ENCODE measurements around the gene LARGE2.
"Not testable (repeated sequence)": the region's sequence is repeated elsewhere in the genome, so short reads cannot be mapped to it uniquely, and the experiment has no call there.

Gene LARGE2

DNA sequence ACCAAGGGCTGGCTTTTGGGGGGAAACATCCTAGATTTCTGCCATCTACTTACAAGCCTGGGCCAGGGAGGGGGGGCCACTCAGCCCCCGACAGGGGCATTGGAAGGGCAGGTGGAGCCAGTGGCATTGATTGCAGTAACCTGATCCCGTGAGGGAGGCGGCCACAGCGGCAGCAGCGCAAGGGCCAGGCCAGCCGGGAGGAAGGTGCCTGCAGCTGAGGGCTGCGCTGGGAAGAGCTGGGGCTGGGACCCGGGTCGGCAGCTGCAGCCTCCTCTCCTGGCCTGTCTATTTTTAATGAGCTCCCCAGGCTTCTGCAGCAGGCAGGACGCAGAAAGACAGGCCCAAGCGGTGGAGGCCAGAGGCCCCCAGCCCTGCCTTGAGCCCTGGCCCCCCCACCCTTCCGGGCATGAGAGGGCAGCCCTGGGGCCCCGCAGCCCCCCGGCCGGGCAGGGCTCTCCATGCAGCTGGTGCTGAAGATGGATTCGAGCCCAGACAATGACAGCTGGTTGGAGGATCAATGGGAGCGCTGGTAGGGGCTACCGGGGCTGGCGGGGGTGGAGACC is 26.0 kb upstream of the LARGE2 start:
- no peak for DNase-seq (ENCODE audit: low spot score)

DNA sequence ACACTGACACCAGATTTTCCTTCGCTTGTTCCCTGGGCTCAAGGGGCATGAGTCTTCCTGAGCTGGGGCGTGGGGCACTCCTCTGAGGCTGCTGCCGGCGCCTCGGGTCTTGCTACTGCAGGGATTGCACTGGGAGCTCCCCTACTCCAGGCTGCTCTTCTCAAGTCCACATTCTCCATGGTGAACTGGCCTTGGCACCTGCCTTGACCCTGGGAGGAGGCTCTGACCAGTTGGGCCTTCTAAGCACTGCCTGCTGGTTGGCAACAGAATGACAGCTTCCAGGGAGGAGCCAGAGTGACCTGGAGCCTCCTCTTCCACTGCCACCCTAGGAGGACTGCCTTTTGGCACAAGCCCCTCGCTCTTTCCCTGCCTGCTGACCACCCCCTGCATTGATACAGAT is 24.9 kb upstream of the LARGE2 start:
- DNase-seq (ENCODE audit: low spot score): no peak

DNA sequence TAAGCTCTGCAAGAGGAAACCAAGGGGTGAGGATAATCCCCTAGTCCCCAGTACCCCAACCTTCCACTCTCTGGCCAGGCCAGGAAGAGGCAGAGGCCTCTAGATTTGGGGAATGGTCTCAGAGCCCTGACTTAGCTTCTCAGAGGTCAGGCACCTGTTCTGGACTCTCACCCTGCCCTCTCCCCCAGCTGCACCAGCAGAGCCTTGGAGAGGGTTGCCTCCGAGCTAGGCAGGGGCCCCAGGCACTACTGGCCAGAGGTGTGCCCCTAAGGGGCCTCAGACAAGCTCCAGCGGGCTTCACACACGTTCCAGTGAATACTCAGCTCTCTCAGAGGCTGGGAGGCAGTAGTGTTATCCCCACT is 23.4 kb upstream of the LARGE2 start:
- no peak for DNase-seq (ENCODE audit: low spot score)

DNA sequence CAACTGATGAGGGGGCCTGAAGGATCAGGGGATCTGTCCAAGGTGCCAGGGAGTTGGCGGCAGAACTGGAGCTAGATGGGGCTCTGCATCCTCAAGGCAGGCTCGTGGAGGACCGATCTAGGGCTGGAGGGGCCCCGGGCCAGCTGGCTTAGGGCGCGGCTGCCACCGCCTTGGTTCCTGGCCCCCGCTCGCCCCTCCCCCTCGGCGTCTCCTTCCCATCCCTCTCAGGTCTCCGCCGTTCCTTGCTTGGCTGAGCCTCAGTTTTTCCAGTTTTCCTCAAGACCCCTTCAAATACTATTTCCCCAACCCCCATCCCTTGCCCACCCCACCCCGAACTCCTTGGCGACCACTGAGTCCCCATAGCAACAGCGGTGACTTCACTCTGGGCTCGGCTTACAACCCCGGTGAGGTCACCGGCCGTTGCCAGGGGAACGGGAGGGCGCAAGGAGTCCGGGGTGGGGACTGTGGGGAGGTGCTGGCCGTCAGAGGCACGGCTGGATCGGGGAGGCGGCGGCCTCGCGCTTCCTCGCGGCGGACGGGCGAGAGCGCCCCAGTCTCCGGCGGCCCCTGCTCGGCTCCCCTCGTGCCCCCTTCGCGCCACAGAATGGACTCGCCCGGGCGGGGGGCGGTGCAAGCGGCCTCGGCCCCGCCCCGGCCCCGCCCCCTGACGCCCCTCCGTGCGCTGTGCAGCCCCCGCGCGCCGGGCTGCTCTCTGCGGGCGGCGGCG is 22.8 kb upstream of the LARGE2 start:
- no peak for DNase-seq (ENCODE audit: low spot score)

DNA sequence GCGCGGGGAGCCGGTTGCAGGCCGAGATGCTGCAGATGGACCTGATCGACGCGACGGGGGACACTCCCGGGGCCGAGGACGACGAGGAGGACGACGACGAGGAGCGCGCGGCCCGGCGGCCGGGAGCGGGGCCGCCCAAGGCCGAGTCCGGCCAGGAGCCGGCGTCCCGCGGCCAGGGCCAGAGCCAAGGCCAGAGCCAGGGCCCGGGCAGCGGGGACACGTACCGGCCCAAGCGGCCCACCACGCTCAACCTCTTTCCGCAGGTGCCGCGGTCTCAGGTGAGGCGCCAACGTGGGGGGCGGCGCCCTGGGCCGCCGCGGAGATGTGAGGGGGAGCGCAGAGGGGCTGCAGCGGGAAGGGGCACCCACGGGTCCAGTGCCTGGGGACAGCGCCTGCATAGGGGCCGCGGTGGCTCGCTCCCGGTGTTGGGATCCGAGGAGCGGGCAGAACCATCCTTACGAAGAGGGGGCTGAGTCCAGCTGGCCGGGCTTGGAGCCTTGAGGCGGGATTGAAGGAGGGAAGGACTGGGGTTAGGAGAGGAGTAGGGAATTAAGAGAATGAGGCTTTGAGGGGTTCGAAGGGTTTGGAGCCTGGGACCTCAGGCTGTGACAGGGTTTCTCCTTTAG is 22.2 kb upstream of the LARGE2 start:
- DNase-seq (ENCODE audit: low spot score): not testable (repeated sequence)

DNA sequence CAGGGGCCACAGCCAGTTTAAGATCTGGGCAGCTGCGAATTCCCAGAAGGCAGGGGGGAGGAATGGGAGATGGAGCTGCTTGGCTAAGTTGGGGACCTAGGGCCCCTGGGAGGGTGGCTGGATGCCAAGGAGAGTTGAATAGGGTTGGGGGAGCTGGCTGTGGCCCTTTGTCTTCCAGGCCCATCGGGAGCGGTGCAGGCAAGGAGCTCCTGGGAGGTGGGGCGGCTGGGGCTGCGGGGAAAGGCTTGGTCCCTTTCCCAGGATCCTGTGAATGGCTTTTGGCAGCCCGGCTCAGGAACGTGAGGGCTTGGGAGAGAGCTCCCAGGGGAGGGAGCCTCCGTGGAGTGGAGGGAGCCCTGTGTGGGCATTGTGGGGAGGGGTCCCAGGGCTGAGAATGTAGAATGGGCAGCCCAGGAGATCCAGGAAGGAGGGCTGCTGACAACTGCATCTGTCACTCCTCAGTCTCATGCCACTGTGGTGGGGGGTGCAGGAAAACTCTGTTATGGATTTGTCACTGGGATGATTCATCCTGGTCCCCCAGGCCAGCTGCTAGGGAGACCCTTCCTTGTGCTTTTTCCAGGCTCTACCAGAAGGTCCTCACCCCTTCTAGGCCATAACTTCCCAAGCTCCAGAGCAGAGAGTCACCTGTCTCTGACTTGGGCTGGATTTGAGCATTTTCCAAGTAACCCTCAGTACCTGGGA is 21.4 kb upstream of the LARGE2 start:
- no peak for DNase-seq (ENCODE audit: low spot score)

DNA sequence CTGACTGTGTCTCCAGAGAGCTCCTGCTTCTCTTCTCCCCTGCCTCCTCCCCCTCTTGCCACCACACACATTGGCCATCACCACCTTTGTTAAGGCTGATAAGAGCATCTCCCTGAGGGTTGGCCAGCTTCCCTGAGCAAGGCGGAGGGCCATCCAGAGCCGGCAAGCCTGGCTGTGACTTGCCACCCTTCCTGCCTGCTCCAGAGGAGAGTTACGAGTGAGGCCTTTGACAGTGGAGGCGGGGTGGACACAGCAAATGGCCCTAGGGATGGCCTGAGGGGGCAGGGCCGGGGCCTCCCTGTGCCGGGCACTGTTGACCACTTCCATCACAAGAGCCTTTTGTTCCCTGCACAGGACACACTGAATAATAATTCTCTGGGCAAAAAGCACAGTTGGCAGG is 20.8 kb upstream of the LARGE2 start:
- DNase-seq (ENCODE audit: low spot score): no peak

DNA sequence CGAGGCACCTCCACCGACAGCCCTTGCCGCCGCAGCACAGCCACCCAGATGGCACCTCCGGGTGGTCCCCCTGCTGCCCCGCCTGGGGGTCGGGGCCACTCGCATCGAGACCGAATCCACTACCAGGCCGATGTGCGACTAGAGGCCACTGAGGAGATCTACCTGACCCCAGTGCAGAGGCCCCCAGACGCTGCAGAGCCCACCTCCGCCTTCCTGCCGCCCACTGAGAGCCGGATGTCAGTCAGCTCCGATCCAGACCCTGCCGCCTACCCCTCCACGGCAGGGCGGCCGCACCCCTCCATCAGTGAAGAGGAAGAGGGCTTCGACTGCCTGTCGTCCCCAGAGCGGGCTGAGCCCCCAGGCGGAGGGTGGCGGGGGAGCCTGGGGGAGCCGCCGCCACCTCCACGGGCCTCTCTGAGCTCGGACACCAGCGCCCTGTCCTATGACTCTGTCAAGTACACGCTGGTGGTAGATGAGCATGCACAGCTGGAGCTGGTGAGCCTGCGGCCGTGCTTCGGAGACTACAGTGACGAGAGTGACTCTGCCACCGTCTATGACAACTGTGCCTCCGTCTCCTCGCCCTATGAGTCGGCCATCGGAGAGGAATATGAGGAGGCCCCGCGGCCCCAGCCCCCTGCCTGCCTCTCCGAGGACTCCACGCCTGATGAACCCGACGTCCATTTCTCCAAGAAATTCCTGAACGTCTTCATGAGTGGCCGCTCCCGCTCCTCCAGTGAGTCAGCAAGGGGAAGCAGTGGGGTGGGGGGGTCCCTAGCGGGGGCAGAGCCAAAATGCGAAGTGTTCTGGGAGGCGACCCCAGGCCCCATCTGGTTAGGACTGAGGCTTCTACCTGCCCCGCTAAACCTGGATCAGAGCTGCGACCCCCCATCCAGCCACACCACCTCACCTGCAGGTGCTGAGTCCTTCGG is 19.7 kb upstream of the LARGE2 start:
- DNase-seq (ENCODE audit: low spot score): no peak

DNA sequence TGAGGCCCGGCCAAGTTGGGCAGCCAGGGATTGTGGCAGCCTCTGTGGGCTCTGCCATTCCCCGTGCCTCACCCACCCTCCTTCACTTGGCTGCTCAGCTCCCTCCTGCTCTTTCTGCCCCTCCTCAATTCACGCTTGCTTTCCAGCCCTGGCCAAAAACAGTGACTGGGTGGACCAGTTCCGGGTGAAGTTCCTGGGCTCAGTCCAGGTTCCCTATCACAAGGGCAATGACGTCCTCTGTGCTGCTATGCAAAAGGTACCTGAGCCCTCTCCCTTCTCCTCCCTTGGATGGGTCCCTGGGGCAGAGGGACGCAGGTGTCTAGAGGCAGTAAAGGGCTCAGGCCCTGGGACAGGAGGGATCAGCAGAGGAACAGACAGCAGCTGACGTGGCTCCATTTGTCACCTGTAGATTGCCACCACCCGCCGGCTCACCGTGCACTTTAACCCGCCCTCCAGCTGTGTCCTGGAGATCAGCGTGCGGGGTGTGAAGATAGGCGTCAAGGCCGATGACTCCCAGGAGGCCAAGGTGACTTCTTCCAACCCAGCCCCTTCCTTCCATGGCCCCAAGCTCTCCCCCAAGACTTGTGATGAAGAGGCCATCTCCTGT is 18.0 kb upstream of the LARGE2 start:
- DNase-seq (ENCODE audit: low spot score): no peak

DNA sequence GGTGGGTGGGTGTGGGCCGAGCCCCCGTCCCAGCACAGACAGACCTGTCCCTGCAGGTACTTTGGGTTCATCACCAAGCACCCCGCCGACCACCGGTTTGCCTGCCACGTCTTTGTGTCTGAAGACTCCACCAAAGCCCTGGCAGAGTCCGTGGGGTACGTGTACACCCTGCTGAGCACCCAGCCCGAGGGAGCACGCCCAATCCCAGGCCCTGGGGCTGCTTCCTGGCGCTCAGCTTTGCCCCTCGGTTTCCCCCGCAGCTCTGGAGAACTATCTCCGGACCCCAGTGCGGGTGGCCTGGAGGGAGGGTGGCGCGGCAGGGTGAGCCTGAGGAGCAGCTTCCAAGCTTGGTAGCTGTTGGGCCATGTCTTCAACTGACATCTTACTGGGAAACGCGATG is 17.4 kb upstream of the LARGE2 start:
- DNase-seq (ENCODE audit: low spot score): no peak

DNA sequence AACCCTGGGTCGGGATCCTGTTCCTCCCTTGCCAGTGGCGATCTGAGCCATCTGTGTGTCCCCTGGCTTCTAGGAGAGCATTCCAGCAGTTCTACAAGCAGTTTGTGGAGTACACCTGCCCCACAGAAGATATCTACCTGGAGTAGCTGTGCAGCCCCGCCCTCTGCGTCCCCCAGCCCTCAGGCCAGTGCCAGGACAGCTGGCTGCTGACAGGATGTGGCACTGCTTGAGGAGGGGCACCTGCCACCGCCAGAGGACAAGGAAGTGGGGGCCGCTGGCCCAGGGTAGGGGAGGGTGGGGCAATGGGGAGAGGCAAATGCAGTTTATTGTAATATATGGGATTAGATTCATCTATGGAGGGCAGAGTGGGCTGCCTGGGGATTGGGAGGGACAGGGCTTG is 16.9 kb upstream of the LARGE2 start:
- DNase-seq (ENCODE audit: low spot score): not testable (repeated sequence)

DNA sequence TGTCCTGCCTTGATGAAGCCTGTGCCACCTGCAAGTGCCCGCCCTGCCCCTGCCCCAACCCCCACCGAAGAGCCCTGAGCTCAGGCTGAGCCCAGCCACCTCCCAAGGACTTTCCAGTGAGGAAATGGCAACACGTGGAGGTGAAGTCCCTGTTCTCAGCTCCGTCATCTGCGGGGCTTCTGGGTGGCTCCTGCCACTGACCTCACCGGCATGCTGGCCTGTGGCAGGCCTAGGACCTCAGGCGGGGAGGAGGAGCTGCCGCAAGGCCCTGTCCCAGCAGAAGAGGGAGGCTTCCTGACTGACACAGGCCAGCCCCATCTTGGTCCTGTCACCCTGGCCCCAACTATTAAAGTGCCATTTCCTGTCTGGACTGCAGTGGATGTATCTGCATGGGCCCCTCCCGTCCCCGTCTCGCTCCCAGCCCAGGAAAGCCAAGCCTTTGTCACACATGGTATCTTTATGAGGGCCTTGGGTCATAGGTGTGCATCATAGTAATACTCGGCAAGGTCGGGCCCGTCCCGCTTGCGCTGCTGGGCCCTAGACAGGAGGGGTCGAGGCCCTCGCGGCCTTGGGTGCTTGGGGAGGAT is 16.3 kb upstream of the LARGE2 start:
- DNase-seq (ENCODE audit: low spot score): no peak

DNA sequence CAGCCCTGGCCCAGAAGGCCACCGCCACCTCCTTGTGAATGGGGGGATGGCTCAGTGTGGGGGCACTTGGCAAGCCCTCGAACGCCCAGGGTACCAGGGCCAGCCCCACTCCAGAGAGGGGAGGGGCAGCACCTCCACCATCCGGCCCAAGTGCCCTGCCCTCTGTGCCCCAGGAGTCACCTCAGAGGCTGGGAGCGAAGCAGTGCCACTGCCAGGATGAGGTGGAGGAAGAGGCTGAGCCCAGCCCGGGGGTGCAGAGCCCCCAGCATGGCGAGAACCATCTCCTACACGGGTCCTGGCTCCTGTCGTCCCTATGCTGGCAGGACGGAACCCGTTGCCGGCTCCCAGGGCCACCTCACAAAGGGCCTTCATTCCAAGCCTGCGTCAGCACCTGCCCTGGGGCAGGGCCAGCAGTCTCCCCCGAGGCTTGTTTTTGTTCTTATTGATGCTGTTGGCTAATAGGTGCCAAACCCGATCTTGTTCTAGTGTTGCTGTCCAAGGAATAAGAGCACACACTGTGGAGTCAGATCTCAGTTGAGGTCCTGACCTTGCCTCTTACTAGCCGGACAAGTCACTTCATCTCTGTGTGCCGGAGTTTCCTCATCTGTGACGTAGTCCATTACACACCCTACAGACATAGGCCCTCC is 15.4 kb upstream of the LARGE2 start, which contains the start of gene FREY1:
FREY1 (minus strand) TSS at position 307 of the 647 bp plus-strand sequence; CDS start at position 281, 26 bp downstream.
- no peak for DNase-seq (ENCODE audit: low spot score)

DNA sequence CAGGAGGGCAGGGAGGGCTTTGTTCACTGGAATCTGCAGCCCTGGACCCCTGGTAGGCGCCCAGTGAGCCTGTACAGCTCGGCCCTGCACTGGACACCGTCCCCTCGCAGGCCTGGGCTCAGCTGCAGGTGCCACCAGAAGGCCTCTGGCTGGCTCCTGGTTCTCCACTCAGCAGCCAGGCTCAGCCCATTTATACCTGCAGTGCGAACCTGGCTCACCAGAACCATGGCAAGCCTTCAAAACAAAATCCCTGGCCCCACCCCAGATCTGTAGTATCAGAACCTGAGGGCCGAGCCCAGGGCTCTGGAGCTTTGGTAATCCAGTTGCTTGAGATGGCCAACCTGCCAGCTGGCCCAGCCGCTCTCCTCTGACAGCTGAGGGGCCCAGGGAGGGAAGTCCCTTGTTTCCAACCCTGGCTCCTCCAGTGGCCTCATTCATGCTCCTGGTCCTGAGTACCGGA is 14.5 kb upstream of the LARGE2 start:
- no peak for DNase-seq (ENCODE audit: low spot score)

DNA sequence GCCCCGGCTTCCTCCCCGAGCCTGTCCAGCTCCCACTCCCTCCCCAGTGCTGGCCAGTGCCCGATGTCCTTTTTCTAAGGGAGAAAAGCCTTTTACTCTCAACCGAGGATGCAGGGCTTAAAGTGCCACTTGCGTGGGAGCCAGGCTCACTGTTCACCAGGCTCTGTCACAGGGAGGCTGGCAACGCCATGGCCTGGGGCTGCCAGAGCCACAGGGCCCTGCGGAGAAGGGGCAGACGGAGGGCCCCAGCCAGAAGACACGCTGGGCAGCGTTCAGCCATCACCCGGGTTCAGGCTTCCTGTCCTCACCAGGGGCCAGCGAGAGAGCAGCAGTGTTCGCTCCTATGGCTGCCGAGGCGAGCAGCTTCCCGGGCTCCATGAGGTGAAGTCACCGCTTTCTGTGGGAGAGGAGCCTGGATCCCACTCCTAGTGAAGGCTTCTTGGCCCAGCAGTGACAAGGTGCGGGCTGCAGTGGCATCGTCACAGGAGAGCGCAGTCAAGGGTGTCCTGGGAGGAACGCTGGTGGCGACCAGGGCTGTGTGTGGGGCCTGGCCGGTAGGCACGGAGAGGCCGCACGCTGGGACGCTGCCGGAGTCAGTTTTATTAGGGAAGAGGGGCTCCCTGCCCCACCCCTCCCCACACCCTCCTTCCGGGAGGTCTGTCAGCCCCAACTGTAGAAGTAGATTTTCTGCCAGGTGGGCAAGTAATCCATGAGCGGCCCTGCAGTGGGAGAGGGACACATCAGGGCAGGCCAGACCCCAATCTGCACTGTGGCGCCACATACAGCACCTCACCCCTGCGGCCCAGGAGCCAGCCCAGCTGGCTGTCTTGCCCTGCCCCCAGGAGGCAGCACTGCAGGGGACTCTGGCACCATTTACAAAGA is 12.6 kb upstream of the LARGE2 start:
- no peak for DNase-seq (ENCODE audit: low spot score)

DNA sequence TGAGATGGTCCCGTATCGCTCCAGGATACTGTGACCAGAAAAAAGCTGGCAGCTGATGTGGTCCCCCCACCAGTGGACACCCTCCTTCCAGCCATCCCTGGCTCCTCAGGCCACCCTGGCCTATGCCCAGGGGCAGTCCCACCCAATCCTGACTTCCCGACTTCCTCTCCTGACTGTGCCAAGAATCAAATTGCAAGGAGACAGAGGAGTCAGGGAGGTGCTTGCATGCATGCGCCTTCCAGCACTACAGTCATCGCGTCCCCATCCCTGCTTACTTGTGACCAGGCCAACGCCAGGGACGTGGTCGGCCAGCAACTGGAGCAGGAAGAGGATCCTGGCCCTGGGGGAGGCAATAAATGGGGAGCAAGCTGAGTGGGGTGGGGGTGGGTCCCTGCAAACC is 11.8 kb upstream of the LARGE2 start:
- DNase-seq (ENCODE audit: low spot score): no peak

DNA sequence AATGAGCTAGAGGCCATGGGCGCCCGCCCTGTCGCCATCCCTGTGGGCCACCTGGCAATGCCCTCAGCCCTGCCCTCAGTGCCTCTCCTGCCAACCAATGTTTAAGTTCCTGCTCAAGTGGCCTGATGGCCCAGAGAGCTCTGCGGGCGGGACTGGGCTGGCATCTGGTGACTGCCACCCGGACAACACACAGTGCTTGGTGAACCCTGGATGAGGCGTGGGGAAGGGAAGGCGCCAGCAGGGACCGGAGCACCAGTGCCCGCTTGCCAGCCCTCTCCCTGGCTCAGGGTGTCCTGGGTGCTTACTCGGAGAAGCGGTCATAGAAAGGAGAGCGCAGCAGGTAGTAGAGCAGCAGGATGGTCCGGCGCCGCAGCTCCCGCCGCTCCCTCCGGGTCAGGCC is 8.9 kb upstream of the LARGE2 start:
- no peak for DNase-seq (ENCODE audit: low spot score)

DNA sequence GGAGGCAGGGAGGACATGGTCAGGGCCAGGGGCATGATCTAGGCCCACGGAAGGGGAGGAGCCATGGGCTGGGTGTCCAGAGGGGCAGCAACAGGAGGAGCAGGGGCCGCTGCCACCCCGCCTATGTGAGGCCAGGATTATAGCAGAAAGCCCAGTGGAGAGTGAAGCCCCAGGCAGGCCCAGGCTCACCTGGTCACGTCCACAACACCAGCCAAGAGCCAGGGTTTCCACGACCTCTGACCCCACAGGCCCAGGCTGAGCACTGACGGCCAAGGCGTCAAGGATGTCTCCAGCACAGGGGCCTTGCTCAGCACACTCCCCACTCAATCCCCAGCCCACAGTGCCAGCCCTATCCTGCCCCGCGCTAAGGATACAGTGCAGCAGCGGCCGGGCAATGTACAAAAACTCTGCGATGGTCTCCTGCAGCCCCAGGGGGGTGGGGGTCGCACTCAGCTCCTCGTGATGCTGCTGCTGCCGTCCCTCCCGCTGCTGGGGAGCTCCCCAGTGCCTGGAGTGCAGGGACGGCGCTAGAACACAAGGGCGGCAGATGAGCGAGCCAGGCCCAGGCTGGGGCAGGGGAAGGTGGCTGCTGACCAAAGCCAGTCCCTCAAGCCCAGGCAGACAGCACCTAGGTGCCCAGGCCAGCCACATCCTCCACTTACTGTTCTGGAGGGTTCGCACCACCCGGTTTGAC is 8.4 kb upstream of the LARGE2 start:
- DNase-seq (ENCODE audit: low spot score): no peak

DNA sequence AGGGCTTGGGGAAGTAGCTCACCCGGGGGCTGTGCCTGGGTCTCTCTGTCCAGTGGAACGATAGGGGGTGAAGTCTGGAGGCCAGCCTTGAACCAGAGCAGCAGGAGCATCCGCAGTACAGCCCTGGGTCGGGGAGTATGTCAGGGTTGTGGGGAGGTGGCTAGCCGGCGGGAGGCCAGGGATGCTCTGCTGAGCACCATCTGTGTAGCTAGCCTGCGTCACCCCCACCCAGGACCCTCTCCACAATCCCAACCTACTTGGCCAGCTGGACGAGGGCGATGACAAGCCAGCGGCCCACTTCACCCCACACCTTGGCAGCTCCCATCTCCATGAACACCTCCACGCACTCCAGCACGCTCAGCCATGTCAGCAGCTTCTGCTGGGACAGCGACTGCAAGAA is 7.0 kb upstream of the LARGE2 start:
- no peak for DNase-seq (ENCODE audit: low spot score)

All from hematopoietic multipotent progenitor cell treated with erythropoietin and hydrocortisone succinate and interleukin-3 and kit ligand, for 15 days (in vitro differentiated cells).